Gastrocnemius medialis (tissue), 4 donors: ENCODE results near the gene OGA.

Experiments
- POLR2A ChIP-seq, 2 donors: fragments of 450-650 bp; IDR thresholded peaks; one replicate each; pipeline ENCODE4 v1.6.1; 2017; ENCODE audit warnings: antibody characterized with exemption in 2 of 2, mild to moderate bottlenecking in 2 of 2, moderate library complexity in 2 of 2
- TF ChIP-seq, protein P1 (sequence below), 5 experiments: fragments of 450-650 bp in 3 of 5; fragments of 200-600 bp in 2 of 5; sonication (generic) in 2 of 5; IDR thresholded peaks in 4 of 5; conservative IDR thresholded peaks in 1 of 5; 1 replicate in 4 of 5; 2 replicates in 1 of 5; pipeline ENCODE4 v1.5.1; 2016 to 2019; ENCODE audit warnings: antibody characterized with exemption in 5 of 5, mild to moderate bottlenecking in 3 of 5, moderate library complexity in 3 of 5

DNA sequence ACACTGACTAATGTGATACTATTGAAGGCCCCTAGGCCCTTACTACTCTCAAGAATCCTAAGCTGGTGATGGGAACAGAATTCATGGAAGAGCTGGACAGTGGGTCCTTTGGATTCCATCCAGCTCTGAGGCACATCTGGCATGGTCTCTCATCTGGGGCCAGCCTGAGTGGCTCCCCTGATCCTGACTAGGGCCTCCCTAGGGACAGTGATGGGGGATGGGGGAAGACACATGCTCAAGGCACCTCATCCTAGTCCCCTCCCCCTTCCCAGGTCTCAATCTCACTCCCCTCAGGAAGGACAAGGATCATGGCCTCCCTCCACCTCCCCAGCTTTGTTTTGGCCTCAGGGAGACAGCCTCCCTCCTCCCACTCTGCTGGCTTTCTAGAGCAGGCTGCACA is 23.6 kb upstream of the OGA start:
- TF ChIP-seq, protein P1, sequence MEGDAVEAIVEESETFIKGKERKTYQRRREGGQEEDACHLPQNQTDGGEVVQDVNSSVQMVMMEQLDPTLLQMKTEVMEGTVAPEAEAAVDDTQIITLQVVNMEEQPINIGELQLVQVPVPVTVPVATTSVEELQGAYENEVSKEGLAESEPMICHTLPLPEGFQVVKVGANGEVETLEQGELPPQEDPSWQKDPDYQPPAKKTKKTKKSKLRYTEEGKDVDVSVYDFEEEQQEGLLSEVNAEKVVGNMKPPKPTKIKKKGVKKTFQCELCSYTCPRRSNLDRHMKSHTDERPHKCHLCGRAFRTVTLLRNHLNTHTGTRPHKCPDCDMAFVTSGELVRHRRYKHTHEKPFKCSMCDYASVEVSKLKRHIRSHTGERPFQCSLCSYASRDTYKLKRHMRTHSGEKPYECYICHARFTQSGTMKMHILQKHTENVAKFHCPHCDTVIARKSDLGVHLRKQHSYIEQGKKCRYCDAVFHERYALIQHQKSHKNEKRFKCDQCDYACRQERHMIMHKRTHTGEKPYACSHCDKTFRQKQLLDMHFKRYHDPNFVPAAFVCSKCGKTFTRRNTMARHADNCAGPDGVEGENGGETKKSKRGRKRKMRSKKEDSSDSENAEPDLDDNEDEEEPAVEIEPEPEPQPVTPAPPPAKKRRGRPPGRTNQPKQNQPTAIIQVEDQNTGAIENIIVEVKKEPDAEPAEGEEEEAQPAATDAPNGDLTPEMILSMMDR (IDR thresholded peaks at IDR 0.05 in 4 of 5, conservative IDR thresholded peaks at IDR 0.05 in 1 of 5) = no peak
- no peak for TF ChIP-seq POLR2A (IDR thresholded peaks at IDR 0.05)
